Vagina (tissue), 2 donors: ENCODE results near the gene SLC25A47. TPM values are rescaled to one million over a fixed set of nuclear protein-coding genes. Genes with fewer than 3 reads are reported as not detected.

Source experiments
- DNase-seq, 2 donors: peaks; one replicate each; pipeline ENCODE4 v3.0.0-alpha.2; 2017; ENCODE audit errors: extremely low spot score in 2 of 2
- H3K27ac ChIP-seq: fragments of 200-600 bp; sonication (generic); one replicate; pipeline ENCODE4 v1.5.1; 2019
- H3K27me3 ChIP-seq: fragments of 200-600 bp; sonication (generic); one replicate; pipeline ENCODE4 v1.5.1; 2019
- H3K36me3 ChIP-seq, 2 donors: fragments of 200-600 bp; sonication (generic); one replicate each; pipeline ENCODE4 v1.5.1; 2017 to 2019
- H3K4me1 ChIP-seq: fragments of 200-600 bp; sonication (generic); one replicate; pipeline ENCODE4 v1.5.1; 2019
- H3K4me3 ChIP-seq, 2 donors: fragments of 200-600 bp; sonication (generic); 1 replicate in 1 of 2; 2 replicates in 1 of 2; pipeline ENCODE4 v1.5.1; 2016 to 2019
- H3K9me3 ChIP-seq: fragments of 200-600 bp; sonication (generic); one replicate; pipeline ENCODE4 v1.5.1; 2019
- POLR2A ChIP-seq, 2 donors: fragments of 450-650 bp; IDR thresholded peaks; one replicate each; pipeline ENCODE4 v1.6.1; 2017; ENCODE audit warnings: antibody characterized with exemption in 2 of 2, mild to moderate bottlenecking in 2 of 2, moderate library complexity in 2 of 2
- POLR2AphosphoS5 ChIP-seq, 2 donors: sonication (generic); formaldehyde crosslinking; IDR thresholded peaks; one replicate each; pipeline ENCODE4 v1.9.0; 2017; ENCODE audit warnings: antibody characterized with exemption in 2 of 2, mild to moderate bottlenecking in 2 of 2, low read depth in 1 of 2; ENCODE audit not compliant: insufficient read depth in 1 of 2
- intact Hi-C: fragments of 100-400 bp; cut with DNase I; formaldehyde crosslinking; loops from one replicate; pipeline ENCODE4 v1.15.1; 2023
- total RNA-seq: library from RNA; depleted of rRNA; stranded (reverse); fragments of >200 nt; gene quantifications from one replicate; pipeline ENCODE4 v1.2.3, GENCODE V29; 2016
- TF ChIP-seq, protein P1 (sequence below), 3 experiments: fragments of 450-650 bp in 2 of 3; fragments of 200-600 bp in 1 of 3; sonication (generic) in 1 of 3; IDR thresholded peaks; one replicate each; pipeline ENCODE4 v1.5.1; 2017 to 2019; ENCODE audit warnings: antibody characterized with exemption in 3 of 3, mild to moderate bottlenecking in 2 of 3, moderate library complexity in 2 of 3

Gene SLC25A47
- total RNA-seq, 1 donor from 2014 or later: not detected

DNA sequence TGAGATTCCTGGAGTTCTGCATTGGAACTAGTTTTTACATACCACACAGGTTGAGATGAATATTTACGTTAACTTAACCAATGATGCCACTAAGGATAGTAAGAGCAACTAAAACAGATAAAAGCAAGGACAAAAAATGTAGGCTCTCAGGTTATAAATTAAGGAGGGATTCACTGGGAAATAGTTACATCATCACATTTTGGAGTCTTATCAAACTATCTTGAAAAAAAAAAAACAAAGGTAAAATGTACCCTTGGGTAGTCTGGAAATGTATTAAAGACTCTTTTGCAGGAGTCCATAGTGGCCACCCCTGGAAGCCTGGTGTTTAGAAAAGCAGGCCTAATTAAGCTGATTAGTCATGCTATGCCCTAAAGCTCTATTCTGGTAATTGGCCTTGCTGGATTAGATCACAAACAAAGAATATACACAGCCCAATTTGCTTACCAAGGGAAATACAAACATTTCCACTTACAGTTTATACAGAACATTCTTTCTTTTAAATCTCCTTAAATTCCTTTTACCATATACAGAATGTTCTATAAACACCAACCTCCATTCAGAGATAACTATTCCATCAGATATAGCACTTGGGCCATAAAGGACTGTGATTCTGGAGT, 39.3 kb downstream of the SLC25A47 start:
- no peaks in the 10 kb centered on the region for H3K27me3 ChIP-seq
- intact Hi-C loops: no loop called here

DNA sequence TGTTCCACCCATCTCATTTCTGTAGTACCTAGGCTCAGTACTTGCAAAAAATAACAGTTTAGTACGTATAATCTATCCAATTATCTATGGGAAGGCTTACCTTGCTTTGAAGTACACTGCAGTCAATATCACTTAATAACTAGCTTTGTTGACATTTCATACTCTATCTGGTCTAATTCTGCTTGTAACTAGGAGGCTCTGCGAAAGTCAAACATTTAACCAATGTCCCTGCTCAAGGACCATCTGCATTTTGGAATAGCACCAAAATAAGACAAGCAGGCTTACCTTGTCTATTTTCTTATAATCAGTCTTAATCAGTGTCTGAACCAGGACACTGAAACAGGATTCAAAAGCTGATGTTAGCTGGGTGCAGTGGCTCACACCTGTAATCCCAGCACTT, 39.9 kb downstream of the SLC25A47 start:
- no peaks in the 10 kb centered on the region for H3K9me3 ChIP-seq
- H3K4me1 ChIP-seq: no peaks in the 10 kb centered on the region
- intact Hi-C loops: no loop called here
- H3K4me3 ChIP-seq: no peak overlapping the region
- H3K27ac ChIP-seq: no peak overlapping the region
- H3K27me3 ChIP-seq: no peaks in the 10 kb centered on the region
- TF ChIP-seq POLR2AphosphoS5 (IDR thresholded peaks at IDR 0.05; ENCODE audit: insufficient read depth in 1 of 2, low read depth in 1 of 2) (no peak), POLR2A (IDR thresholded peaks at IDR 0.05) (no peak)
- TF ChIP-seq, protein P1, sequence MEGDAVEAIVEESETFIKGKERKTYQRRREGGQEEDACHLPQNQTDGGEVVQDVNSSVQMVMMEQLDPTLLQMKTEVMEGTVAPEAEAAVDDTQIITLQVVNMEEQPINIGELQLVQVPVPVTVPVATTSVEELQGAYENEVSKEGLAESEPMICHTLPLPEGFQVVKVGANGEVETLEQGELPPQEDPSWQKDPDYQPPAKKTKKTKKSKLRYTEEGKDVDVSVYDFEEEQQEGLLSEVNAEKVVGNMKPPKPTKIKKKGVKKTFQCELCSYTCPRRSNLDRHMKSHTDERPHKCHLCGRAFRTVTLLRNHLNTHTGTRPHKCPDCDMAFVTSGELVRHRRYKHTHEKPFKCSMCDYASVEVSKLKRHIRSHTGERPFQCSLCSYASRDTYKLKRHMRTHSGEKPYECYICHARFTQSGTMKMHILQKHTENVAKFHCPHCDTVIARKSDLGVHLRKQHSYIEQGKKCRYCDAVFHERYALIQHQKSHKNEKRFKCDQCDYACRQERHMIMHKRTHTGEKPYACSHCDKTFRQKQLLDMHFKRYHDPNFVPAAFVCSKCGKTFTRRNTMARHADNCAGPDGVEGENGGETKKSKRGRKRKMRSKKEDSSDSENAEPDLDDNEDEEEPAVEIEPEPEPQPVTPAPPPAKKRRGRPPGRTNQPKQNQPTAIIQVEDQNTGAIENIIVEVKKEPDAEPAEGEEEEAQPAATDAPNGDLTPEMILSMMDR (IDR thresholded peaks at IDR 0.05): no peak
- DNase-seq: no peak
- H3K36me3 ChIP-seq: peaks cover 5 to 44% of the 10 kb centered on the region in 2 donors

More for the DNA sequence above, 39.3 kb downstream of the SLC25A47 start:
- Histone ChIP-seq H3K4me3 (no peak overlapping the region), H3K36me3 (peaks cover 5 to 39% of the 10 kb centered on the region in 2 donors), H3K27ac (no peak overlapping the region), H3K4me1 (no peaks in the 10 kb centered on the region), H3K9me3 (no peaks in the 10 kb centered on the region)
- TF ChIP-seq, protein P1 (IDR thresholded peaks at IDR 0.05): no peak
- no peak for TF ChIP-seq POLR2A (IDR thresholded peaks at IDR 0.05)
- no peak for TF ChIP-seq POLR2AphosphoS5 (IDR thresholded peaks at IDR 0.05; ENCODE audit: insufficient read depth in 1 of 2, low read depth in 1 of 2)
- no peak for DNase-seq

DNA sequence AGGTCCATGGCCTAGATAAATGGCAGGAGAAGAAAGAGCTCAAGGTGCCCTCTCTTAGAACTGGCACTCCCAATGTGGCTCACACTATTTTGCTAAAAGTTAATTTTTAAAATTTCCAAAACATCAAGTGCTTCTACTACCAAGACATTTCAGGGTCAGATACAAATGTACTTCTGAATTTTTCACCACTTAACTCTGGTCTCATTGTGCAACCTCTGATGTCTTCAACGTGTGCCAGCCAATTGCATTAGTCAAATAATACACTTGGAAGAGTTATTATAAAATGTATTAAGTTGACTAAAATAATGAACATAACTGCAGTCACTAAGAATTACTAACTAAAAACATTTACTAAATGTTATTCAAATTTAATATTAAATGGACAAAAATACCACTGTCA, 41.3 kb downstream of the SLC25A47 start:
- H3K36me3 ChIP-seq: peaks cover 3 to 45% of the 10 kb centered on the region in 2 donors
- intact Hi-C loops: no loop called here

DNA sequence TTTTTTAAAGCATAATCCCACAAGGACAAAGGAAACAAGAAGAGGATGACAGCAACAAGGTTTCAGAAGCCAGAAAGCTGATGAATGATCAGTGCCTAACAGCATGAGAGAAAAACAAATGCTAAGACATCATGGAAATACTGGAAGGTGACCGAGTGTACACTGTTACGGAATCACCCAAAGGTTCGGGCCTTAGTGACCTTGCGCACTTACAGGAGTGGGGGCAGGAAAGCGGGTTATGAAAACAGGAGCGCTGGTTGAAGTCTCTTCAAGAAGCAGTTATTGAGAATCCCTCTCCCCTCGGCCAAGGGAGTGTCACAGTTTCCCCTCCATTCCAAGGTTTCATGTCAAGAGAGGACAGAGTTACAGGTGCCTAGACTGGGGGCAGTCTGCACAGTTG, 42.6 kb downstream of the SLC25A47 start:
- H3K9me3 ChIP-seq: no peaks in the 10 kb centered on the region
- TF ChIP-seq POLR2A (IDR thresholded peaks at IDR 0.05): no peak
- no peak for TF ChIP-seq POLR2AphosphoS5 (IDR thresholded peaks at IDR 0.05; ENCODE audit: insufficient read depth in 1 of 2, low read depth in 1 of 2)
- TF ChIP-seq, protein P1 (IDR thresholded peaks at IDR 0.05): no peak
- intact Hi-C loops: no loop called here
- no peak overlapping the region for H3K27ac ChIP-seq
- H3K36me3 ChIP-seq: peaks cover 0 to 31% of the 10 kb centered on the region in 2 donors
- no peaks in the 10 kb centered on the region for H3K27me3 ChIP-seq
- no peak for DNase-seq
- H3K4me3 ChIP-seq: no peak overlapping the region
- H3K4me1 ChIP-seq: no peaks in the 10 kb centered on the region

More for the DNA sequence above, 41.3 kb downstream of the SLC25A47 start:
- TF ChIP-seq POLR2AphosphoS5 (IDR thresholded peaks at IDR 0.05; ENCODE audit: insufficient read depth in 1 of 2, low read depth in 1 of 2) (no peak), POLR2A (IDR thresholded peaks at IDR 0.05) (no peak)
- TF ChIP-seq, protein P1 (IDR thresholded peaks at IDR 0.05): no peak
- H3K27ac ChIP-seq: no peak overlapping the region
- H3K27me3 ChIP-seq: no peaks in the 10 kb centered on the region
- DNase-seq: no peak
- no peaks in the 10 kb centered on the region for H3K9me3 ChIP-seq
- H3K4me1 ChIP-seq: no peaks in the 10 kb centered on the region
- H3K4me3 ChIP-seq: no peak overlapping the region

DNA sequence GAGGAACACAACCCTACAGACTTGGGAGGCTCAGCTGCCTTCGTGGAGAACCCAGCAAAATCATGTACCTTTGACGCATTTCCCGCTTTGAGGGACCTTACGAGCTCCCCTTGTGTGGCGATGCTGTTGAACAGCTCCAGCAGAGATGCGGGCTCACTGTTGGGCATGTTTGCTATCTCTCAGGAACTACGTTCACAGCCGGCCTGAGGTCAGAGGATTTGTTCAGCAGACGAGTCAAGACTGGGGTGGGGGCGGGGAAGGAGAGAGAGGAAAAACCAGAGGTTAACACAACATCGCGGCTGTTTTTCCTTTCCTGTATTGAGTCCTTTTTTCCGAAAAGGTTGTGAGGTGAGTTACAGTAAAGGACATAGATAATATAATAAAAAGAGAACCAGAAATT, 45.9 kb downstream of the SLC25A47 start:
- TF ChIP-seq POLR2A (IDR thresholded peaks at IDR 0.05): no peak
- TF ChIP-seq POLR2AphosphoS5 (IDR thresholded peaks at IDR 0.05; ENCODE audit: insufficient read depth in 1 of 2, low read depth in 1 of 2): no peak
- TF ChIP-seq, protein P1 (IDR thresholded peaks at IDR 0.05): no peak
- Histone ChIP-seq H3K9me3 (no peaks in the 10 kb centered on the region), H3K27me3 (no peaks in the 10 kb centered on the region), H3K36me3 (peaks cover 0 to 15% of the 10 kb centered on the region in 2 donors), H3K4me3 (no peak overlapping the region), H3K27ac (no peak overlapping the region), H3K4me1 (no peaks in the 10 kb centered on the region)
- no peak for DNase-seq
- intact Hi-C loops: no loop called here
